ENCODE data around the gene CNTLN. TPM values are rescaled to one million over a fixed set of nuclear protein-coding genes. Genes with fewer than 3 reads are reported as not detected.

Gene CNTLN
- total and polyA plus RNA-seq, 9 of the 15 experiments (the other 6 are each of a cell fraction or from before 2014, with no cell fraction given), result 0.08 TPM; not detected in 8

DNA sequence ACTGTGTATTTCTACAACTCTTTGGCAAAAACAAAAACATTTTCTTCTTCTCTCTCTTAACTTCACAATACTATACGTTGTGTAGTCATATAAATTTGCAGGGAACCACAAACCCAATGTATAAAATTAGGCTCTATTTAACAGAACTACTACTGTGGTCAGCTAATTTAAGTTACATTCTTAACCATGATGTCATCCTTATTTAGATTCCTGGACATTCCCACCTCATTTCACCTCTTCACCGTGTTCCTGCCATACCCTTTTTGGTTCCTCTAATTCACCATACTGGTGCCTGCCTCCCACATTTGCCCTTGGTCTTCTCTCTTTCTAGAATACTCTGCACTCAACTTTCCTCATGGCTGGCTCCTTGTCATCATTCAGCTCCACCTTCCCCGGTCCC, 368.4 kb downstream of the CNTLN start:
- FAIRE-seq (no peak), DNase-seq (ENCODE audit: extremely low read depth in 1 of 4, low spot score in 3 of 4) (no peak), ATAC-seq (no peak)
- CTCF ChIA-PET (ENCODE audit: low intra/inter-chr PET ratio), result no interaction called here
- Histone ChIP-seq H4K20me1 (replicated peaks; ENCODE audit: control insufficient read depth, insufficient read depth, low read length) (no peaks in the 10 kb centered on the region), H3K4me1 (replicated peaks in 1 of 2; ENCODE audit: control insufficient read depth in 2 of 2, insufficient read depth in 2 of 2, low read length in 2 of 2) (no peaks in the 10 kb centered on the region), H3K27ac (ENCODE audit: extremely low read depth, low read depth, low read length) (no peak overlapping the region), H3K9ac (ENCODE audit: insufficient read depth in 1 of 2, low read depth in 2 of 2, low read length in 2 of 2) (no peak overlapping the region), H3K4me3 (no peak overlapping the region), H3K4me2 (ENCODE audit: insufficient read depth, low read length) (no peak overlapping the region), H3K9me3 (replicated peaks; ENCODE audit: control insufficient read depth, insufficient read depth, low read depth, low read length) (no peaks in the 10 kb centered on the region), H3K27me3 (ENCODE audit: control insufficient read depth in 2 of 2, insufficient read depth in 2 of 2, low read length in 2 of 2) (no peaks in the 10 kb centered on the region), H3K79me2 (ENCODE audit: control insufficient read depth, insufficient read depth, low read length) (no peaks in the 10 kb centered on the region), H3K36me3 (ENCODE audit: control insufficient read depth, insufficient read depth, low read length) (no peaks in the 10 kb centered on the region), H3K9me1 (ENCODE audit: control insufficient read depth, insufficient read depth, low read length) (no peaks in the 10 kb centered on the region), H2AFZ (ENCODE audit: low read depth, low read length) (no peak overlapping the region)
- no TSS peak for BruUV-seq (replicated peaks)
- intact Hi-C loops (cut with micrococcal nuclease) (no loop called here), in situ Hi-C loops (cut with MboI) (no loop called here)
- 0% methylated on average over 3 of the region's 3 CpGs for WGBS (ENCODE audit: insufficient coverage, low coverage, missing lambda C conversion rate)
- POLR2A ChIA-PET, result no interaction called here
- TF ChIP-seq, protein P1, sequence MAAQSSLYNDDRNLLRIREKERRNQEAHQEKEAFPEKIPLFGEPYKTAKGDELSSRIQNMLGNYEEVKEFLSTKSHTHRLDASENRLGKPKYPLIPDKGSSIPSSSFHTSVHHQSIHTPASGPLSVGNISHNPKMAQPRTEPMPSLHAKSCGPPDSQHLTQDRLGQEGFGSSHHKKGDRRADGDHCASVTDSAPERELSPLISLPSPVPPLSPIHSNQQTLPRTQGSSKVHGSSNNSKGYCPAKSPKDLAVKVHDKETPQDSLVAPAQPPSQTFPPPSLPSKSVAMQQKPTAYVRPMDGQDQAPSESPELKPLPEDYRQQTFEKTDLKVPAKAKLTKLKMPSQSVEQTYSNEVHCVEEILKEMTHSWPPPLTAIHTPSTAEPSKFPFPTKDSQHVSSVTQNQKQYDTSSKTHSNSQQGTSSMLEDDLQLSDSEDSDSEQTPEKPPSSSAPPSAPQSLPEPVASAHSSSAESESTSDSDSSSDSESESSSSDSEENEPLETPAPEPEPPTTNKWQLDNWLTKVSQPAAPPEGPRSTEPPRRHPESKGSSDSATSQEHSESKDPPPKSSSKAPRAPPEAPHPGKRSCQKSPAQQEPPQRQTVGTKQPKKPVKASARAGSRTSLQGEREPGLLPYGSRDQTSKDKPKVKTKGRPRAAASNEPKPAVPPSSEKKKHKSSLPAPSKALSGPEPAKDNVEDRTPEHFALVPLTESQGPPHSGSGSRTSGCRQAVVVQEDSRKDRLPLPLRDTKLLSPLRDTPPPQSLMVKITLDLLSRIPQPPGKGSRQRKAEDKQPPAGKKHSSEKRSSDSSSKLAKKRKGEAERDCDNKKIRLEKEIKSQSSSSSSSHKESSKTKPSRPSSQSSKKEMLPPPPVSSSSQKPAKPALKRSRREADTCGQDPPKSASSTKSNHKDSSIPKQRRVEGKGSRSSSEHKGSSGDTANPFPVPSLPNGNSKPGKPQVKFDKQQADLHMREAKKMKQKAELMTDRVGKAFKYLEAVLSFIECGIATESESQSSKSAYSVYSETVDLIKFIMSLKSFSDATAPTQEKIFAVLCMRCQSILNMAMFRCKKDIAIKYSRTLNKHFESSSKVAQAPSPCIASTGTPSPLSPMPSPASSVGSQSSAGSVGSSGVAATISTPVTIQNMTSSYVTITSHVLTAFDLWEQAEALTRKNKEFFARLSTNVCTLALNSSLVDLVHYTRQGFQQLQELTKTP (IDR thresholded peaks at IDR 0.05; ENCODE audit: low read depth in 1 of 2, partially characterized antibody in 2 of 2), result no peak
- TF ChIP-seq FOXA3 (CRISPR knock-in tag; conservative IDR thresholded peaks at IDR 0.05 in 1 of 2, IDR thresholded peaks at IDR 0.05 in 1 of 2), result no peak
- no peak for TF ChIP-seq HDAC6 (IDR thresholded peaks at IDR 0.05; ENCODE audit: low read depth, low read length)
- no peak for TF ChIP-seq ESRRA (IDR thresholded peaks at IDR 0.05; ENCODE audit: borderline replicate concordance, low read depth)
- TF ChIP-seq PPARD (CRISPR knock-in tag; IDR thresholded peaks at IDR 0.05), result no peak
- TF ChIP-seq MECOM (CRISPR knock-in tag; IDR thresholded peaks at IDR 0.05), result no peak
- TF ChIP-seq TAF1 (IDR thresholded peaks at IDR 0.05; ENCODE audit: control insufficient read depth, extremely low read depth, insufficient read depth, low read length, severe bottlenecking), result no peak
- TF ChIP-seq, protein P2, sequence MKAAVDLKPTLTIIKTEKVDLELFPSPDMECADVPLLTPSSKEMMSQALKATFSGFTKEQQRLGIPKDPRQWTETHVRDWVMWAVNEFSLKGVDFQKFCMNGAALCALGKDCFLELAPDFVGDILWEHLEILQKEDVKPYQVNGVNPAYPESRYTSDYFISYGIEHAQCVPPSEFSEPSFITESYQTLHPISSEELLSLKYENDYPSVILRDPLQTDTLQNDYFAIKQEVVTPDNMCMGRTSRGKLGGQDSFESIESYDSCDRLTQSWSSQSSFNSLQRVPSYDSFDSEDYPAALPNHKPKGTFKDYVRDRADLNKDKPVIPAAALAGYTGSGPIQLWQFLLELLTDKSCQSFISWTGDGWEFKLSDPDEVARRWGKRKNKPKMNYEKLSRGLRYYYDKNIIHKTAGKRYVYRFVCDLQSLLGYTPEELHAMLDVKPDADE (conservative IDR thresholded peaks at IDR 0.05; ENCODE audit: control insufficient read depth, low read depth, low read length), result no peak
- TF ChIP-seq, protein P3, sequence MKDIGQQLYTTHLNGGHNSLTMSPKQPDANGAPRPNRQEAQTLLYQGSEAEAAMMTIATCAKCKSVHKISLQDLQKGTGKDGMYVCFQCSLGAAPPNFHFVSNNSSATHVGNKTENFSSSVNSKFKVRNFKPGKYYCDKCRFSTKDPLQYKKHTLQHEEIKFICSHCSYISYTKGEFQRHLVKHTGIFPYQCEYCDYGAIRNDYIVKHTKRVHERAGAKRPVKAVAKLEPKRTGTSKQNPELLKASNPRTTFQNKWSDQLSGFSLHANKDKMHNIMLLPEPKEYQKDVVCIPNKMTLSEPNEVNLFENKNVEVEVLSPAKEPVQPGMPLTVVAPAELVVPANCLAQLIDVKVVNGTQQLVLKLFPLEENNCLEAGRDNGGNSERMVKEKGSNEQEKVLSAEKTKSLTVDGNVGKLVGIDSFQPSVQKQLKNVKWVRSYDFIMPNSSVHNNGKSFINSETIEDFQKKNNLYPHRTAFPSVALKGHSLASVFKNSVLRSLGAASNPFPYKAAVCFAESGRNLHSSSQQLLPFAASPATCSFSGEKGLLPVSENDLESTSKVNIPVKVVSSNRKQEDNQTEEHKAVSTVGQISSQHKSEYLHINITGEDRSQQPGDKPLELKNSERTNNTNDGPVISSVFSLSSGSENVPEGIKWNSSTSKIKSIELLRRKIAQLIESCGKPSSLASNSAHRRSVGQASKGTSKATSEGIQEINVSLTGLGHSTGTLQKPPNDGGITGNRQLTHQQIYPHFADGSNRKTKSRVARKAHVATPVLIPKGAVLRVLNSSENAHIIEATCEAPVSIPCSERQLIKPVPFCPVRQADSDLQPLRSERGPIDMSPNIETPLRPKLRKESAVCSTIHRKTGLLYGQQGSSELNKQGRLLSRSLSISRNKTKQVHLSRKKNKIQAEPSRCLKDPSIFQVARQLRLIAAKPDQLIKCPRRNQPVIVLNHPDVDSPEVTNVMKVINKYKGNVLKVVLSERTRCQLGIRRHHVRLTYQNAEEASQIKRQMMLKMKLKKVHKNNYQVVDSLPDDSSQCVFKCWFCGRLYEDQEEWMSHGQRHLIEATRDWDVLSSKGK (CRISPR knock-in tag; IDR thresholded peaks at IDR 0.05), result no peak
